Measurements from ENCODE around the gene RNF4.

DNA sequence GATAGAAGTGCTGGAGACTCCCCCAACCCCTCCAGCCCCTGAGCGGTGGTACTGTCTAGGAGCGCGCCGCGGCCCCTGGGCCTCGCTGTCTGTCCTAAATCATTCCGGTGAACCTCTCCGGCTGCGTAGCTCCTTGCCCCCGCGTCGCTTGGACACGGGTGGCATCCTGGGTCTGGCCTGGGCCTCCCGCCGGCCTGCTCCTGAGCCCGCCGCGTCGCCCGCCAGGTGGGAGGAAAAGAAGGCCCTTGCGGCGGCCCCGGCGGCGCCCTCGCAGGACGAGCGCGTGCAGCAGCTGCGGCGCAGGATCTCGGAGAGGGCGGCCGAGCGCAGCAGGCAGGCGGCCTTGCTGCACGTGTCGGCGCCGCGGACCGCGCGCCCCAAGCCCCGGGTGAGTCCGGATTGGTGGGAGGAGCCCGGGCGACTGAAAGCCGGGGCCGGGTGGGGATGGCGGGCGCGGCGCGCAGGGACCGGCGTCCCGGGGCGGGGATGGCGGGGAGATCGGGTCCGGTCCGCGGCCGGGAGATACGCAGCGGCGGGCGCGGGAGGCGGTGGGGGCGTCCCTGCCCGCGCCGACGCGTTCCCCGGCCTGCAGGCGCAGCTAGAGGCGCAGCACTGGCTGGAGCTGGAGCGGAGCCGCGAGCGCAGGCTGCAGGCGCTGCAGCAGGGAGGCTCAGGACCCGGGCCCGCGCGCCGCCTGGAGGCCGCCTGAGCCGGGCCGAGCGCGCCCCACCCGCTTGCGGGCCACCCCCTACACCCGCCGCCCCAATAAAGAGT is 6.5 kb upstream of the RNF4 start:
- TF ChIP-seq, protein P1, sequence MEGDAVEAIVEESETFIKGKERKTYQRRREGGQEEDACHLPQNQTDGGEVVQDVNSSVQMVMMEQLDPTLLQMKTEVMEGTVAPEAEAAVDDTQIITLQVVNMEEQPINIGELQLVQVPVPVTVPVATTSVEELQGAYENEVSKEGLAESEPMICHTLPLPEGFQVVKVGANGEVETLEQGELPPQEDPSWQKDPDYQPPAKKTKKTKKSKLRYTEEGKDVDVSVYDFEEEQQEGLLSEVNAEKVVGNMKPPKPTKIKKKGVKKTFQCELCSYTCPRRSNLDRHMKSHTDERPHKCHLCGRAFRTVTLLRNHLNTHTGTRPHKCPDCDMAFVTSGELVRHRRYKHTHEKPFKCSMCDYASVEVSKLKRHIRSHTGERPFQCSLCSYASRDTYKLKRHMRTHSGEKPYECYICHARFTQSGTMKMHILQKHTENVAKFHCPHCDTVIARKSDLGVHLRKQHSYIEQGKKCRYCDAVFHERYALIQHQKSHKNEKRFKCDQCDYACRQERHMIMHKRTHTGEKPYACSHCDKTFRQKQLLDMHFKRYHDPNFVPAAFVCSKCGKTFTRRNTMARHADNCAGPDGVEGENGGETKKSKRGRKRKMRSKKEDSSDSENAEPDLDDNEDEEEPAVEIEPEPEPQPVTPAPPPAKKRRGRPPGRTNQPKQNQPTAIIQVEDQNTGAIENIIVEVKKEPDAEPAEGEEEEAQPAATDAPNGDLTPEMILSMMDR (IDR thresholded peaks at IDR 0.05) = peak in 5 of 6 experiments; percentile 37 to 53 (median 46)
- TF ChIP-seq POLR2A (IDR thresholded peaks at IDR 0.05) = no peak

All from esophagus squamous epithelium (tissue), 4 donors.